ENCODE results near the gene GGT6. TPM values are rescaled to one million over a fixed set of nuclear protein-coding genes. Genes with fewer than 3 reads are reported as not detected.

The GGT6 gene
- total and polyA plus RNA-seq, 5 donors from 2014 or later = not detected

GRCh38 chr17:4572131-4572530 lies 11.8 kb upstream of the GGT6 start:
- Histone ChIP-seq H3K4me3 (ENCODE audit: low read depth, low read length) (no peak overlapping the region), H3K4me1 (ENCODE audit: control insufficient read depth, insufficient read depth, low read length, poor library complexity, severe bottlenecking) (peaks cover 3% of the 10 kb centered on the region), H3K27me3 (ENCODE audit: control insufficient read depth, insufficient read depth, low read length) (peaks cover 6% of the 10 kb centered on the region), H3K36me3 (ENCODE audit: control insufficient read depth, insufficient read depth, low read length) (no peaks in the 10 kb centered on the region), H3K27ac (ENCODE audit: insufficient read depth, low read length, poor library complexity, severe bottlenecking) (no peak overlapping the region), H3K9me3 (ENCODE audit: control insufficient read depth in 2 of 2, low read length in 2 of 2) (no peaks in the 10 kb centered on the region)
- Mint-ChIP-seq H3K36me3 (no peaks in the 10 kb centered on the region), H3K4me3 (no peak overlapping the region), H3K27me3 (peaks cover 4% of the 10 kb centered on the region), H3K4me1 (peaks cover 0 to 4% (median 0%) of the 10 kb centered on the region in 4 donors), H3K27ac (no peak overlapping the region), H3K9me3 (no peaks in the 10 kb centered on the region)
- no peak for DNase-seq
- no peak for ATAC-seq (ENCODE audit: low read depth in 2 of 2)

DNA sequence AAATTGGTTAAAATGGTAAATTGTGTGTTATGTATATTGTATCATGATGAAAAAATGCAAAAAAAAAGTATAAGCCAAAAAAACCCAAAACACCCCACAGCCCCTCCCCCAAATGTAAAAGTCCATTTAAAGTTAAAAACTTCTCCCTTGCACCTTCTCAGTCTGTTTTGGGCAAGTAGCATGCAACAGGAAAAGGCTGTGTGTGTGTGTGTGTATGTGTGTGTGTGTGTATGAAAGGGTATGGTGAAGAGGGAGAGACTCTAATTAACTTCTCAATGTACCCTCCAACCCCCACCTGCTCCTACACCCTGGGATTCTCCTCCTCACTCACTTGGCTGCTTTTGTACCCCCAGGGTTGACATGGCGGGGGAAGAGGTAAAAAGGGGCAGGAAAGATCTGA lies 9.2 kb upstream of the GGT6 start:
- no peaks in the 10 kb centered on the region for H3K36me3 ChIP-seq (ENCODE audit: control insufficient read depth, insufficient read depth, low read length)
- H3K4me1 ChIP-seq (ENCODE audit: control insufficient read depth, insufficient read depth, low read length, poor library complexity, severe bottlenecking) = peaks cover 3% of the 10 kb centered on the region
- no peak overlapping the region for H3K27ac ChIP-seq (ENCODE audit: insufficient read depth, low read length, poor library complexity, severe bottlenecking)
- Mint-ChIP-seq H3K36me3 (no peaks in the 10 kb centered on the region), H3K27me3 (peaks cover 17% of the 10 kb centered on the region), H3K9me3 (no peaks in the 10 kb centered on the region), H3K4me1 (peaks cover 6 to 14% (median 9%) of the 10 kb centered on the region in 4 donors), H3K4me3 (peak overlapping the region in 1 of 4 donors; percentile 12), H3K27ac (no peak overlapping the region)
- no peaks in the 10 kb centered on the region for H3K9me3 ChIP-seq (ENCODE audit: control insufficient read depth in 2 of 2, low read length in 2 of 2)
- H3K4me3 ChIP-seq (ENCODE audit: low read depth, low read length) = no peak overlapping the region
- DNase-seq = peak in 1 of 3 donors; percentile 26
- ATAC-seq (ENCODE audit: low read depth in 2 of 2) = no peak
- H3K27me3 ChIP-seq (ENCODE audit: control insufficient read depth, insufficient read depth, low read length) = peaks cover 6% of the 10 kb centered on the region

GRCh38 chr17:4566785-4567184 lies 6.4 kb upstream of the GGT6 start:
- no peak overlapping the region for H3K4me3 Mint-ChIP-seq
- Histone ChIP-seq H3K27ac (ENCODE audit: insufficient read depth, low read length, poor library complexity, severe bottlenecking) (no peak overlapping the region), H3K4me1 (ENCODE audit: control insufficient read depth, insufficient read depth, low read length, poor library complexity, severe bottlenecking) (peaks cover 8% of the 10 kb centered on the region), H3K27me3 (ENCODE audit: control insufficient read depth, insufficient read depth, low read length) (peaks cover 6% of the 10 kb centered on the region), H3K9me3 (ENCODE audit: control insufficient read depth in 2 of 2, low read length in 2 of 2) (no peaks in the 10 kb centered on the region), H3K4me3 (ENCODE audit: low read depth, low read length) (no peak overlapping the region), H3K36me3 (ENCODE audit: control insufficient read depth, insufficient read depth, low read length) (no peaks in the 10 kb centered on the region)
- no peaks in the 10 kb centered on the region for H3K9me3 Mint-ChIP-seq
- peak overlapping the region in 1 of 3 donors; percentile 21 for H3K27ac Mint-ChIP-seq
- peaks cover 17% of the 10 kb centered on the region for H3K27me3 Mint-ChIP-seq
- DNase-seq (peak in 1 of 3 donors; percentile 57), ATAC-seq (ENCODE audit: low read depth in 2 of 2) (peak in 1 of 2 donors; percentile 42)
- H3K36me3 Mint-ChIP-seq = no peaks in the 10 kb centered on the region
- H3K4me1 Mint-ChIP-seq = peaks cover 6 to 33% (median 18%) of the 10 kb centered on the region in 4 donors

DNA sequence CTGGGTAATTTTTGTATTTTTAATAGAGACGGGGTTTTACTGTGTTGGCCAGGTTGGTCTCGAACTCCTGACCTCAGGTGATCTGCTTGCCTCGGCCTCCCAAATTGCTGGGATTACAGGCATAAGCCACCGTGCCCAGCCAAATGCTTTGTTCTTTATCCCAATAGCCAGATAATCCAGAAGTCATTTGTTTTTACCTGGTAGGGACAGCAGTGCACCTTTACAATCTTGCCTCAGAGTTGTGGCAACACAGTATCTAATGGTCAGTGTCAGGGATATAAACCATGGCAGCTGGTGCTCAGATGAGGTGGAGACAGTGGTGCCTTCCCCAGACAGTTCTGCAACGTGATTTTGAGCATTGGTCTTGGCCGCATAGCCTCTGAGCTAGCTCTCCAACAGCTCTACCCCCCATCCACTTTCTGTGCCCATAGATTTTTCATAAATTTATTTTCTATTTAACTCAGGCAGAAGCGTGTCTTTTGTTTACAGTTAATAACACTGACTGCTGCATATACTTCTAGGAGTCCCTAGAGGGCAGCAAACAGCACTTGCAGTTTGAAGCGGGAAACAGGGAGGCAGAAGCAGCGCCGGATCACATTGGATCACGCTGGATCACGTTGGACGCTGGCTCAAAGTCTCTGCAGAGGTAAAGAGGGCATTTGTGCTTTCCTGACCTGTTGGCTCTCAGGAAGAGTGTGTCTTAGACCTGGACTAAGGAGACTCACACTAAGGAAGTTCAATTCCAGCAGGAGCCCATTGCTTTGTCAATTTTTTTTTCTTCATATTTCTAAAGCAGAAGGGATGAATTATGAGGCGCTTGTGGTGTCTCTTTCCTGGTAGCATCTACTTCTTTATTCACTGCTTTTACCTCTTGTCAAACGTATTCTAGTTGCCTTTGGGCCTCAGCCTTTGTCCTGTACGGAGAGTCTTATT lies 5.1 kb upstream of the GGT6 start:
- DNase-seq (peak; percentile 35 to 76 (median 51)), ATAC-seq (ENCODE audit: low read depth in 2 of 2) (peak; percentile 58 to 69)
- no peak overlapping the region for H3K27ac Mint-ChIP-seq
- Histone ChIP-seq H3K27ac (ENCODE audit: insufficient read depth, low read length, poor library complexity, severe bottlenecking) (no peak overlapping the region), H3K36me3 (ENCODE audit: control insufficient read depth, insufficient read depth, low read length) (no peaks in the 10 kb centered on the region), H3K4me3 (ENCODE audit: low read depth, low read length) (peak overlapping the region; percentile 37), H3K27me3 (ENCODE audit: control insufficient read depth, insufficient read depth, low read length) (no peaks in the 10 kb centered on the region), H3K4me1 (ENCODE audit: control insufficient read depth, insufficient read depth, low read length, poor library complexity, severe bottlenecking) (peaks cover 8% of the 10 kb centered on the region), H3K9me3 (ENCODE audit: control insufficient read depth in 2 of 2, low read length in 2 of 2) (no peaks in the 10 kb centered on the region)
- no peaks in the 10 kb centered on the region for H3K9me3 Mint-ChIP-seq
- peaks cover 6 to 34% (median 19%) of the 10 kb centered on the region in 4 donors for H3K4me1 Mint-ChIP-seq
- no peaks in the 10 kb centered on the region for H3K36me3 Mint-ChIP-seq
- peak overlapping the region in 2 of 4 donors; percentile 41 to 53 for H3K4me3 Mint-ChIP-seq
- peaks cover 17% of the 10 kb centered on the region for H3K27me3 Mint-ChIP-seq

GRCh38 chr17:4562015-4562969 lies 1.9 kb upstream of the GGT6 start:
- H3K9me3 ChIP-seq (ENCODE audit: control insufficient read depth in 2 of 2, low read length in 2 of 2) = no peaks in the 10 kb centered on the region
- peak overlapping the region; percentile 17 to 84 (median 59) for H3K27ac Mint-ChIP-seq
- H3K36me3 ChIP-seq (ENCODE audit: control insufficient read depth, insufficient read depth, low read length) = no peaks in the 10 kb centered on the region
- H3K4me1 Mint-ChIP-seq = peaks cover 6 to 34% (median 19%) of the 10 kb centered on the region in 4 donors
- no peak overlapping the region for H3K27ac ChIP-seq (ENCODE audit: insufficient read depth, low read length, poor library complexity, severe bottlenecking)
- H3K27me3 Mint-ChIP-seq = peaks cover 14% of the 10 kb centered on the region
- ATAC-seq (ENCODE audit: low read depth in 2 of 2) (no peak), DNase-seq (peak in 1 of 3 donors; percentile 16)
- peak overlapping the region in 1 of 4 donors; percentile 15 for H3K4me3 Mint-ChIP-seq
- no peaks in the 10 kb centered on the region for H3K36me3 Mint-ChIP-seq
- H3K4me1 ChIP-seq (ENCODE audit: control insufficient read depth, insufficient read depth, low read length, poor library complexity, severe bottlenecking) = peaks cover 8% of the 10 kb centered on the region
- peak overlapping the region; percentile 23 for H3K4me3 ChIP-seq (ENCODE audit: low read depth, low read length)
- H3K9me3 Mint-ChIP-seq = no peaks in the 10 kb centered on the region
- H3K27me3 ChIP-seq (ENCODE audit: control insufficient read depth, insufficient read depth, low read length) = no peaks in the 10 kb centered on the region

DNA sequence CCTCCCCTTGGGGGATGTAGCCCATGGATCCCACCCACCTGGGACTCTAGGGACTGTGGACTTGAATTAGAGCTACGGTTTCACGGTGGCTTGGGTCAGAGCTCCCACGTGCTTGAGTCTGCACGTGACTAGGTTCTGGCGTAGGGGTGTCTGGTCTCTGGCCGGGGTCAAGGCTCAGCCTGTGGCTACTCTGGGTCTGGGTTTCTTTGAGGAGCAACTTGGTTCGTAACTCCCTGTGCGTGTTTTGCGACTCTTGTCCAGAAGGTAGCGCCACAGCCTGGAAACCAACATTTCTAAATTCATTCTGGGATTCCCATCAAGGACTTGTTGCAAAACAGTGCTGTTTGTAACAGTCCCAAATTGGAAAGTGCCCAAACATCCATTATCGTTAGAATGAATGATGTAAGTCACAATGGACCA lies 470 bp upstream of the GGT6 start:
- H3K9me3 ChIP-seq (ENCODE audit: control insufficient read depth in 2 of 2, low read length in 2 of 2) = no peaks in the 10 kb centered on the region
- no peaks in the 10 kb centered on the region for H3K36me3 ChIP-seq (ENCODE audit: control insufficient read depth, insufficient read depth, low read length)
- H3K36me3 Mint-ChIP-seq = no peaks in the 10 kb centered on the region
- peak overlapping the region in 1 of 4 donors; percentile 51 for H3K4me3 Mint-ChIP-seq
- H3K27ac Mint-ChIP-seq = no peak overlapping the region
- no peaks in the 10 kb centered on the region for H3K9me3 Mint-ChIP-seq
- peaks cover 6% of the 10 kb centered on the region for H3K27me3 Mint-ChIP-seq
- no peak overlapping the region for H3K4me3 ChIP-seq (ENCODE audit: low read depth, low read length)
- peaks cover 6 to 33% (median 23%) of the 10 kb centered on the region in 4 donors for H3K4me1 Mint-ChIP-seq
- ATAC-seq (ENCODE audit: low read depth in 2 of 2) (no peak), DNase-seq (no peak)
- H3K4me1 ChIP-seq (ENCODE audit: control insufficient read depth, insufficient read depth, low read length, poor library complexity, severe bottlenecking) = peaks cover 12% of the 10 kb centered on the region
- H3K27ac ChIP-seq (ENCODE audit: insufficient read depth, low read length, poor library complexity, severe bottlenecking) = no peak overlapping the region
- no peaks in the 10 kb centered on the region for H3K27me3 ChIP-seq (ENCODE audit: control insufficient read depth, insufficient read depth, low read length)

GRCh38 chr17:4559966-4560365 lies 411 bp downstream of the GGT6 start:
- Histone ChIP-seq H3K4me3 (ENCODE audit: low read depth, low read length) (no peak overlapping the region), H3K27me3 (ENCODE audit: control insufficient read depth, insufficient read depth, low read length) (no peaks in the 10 kb centered on the region), H3K4me1 (ENCODE audit: control insufficient read depth, insufficient read depth, low read length, poor library complexity, severe bottlenecking) (peaks cover 17% of the 10 kb centered on the region), H3K36me3 (ENCODE audit: control insufficient read depth, insufficient read depth, low read length) (no peaks in the 10 kb centered on the region), H3K27ac (ENCODE audit: insufficient read depth, low read length, poor library complexity, severe bottlenecking) (no peak overlapping the region), H3K9me3 (ENCODE audit: control insufficient read depth in 2 of 2, low read length in 2 of 2) (no peaks in the 10 kb centered on the region)
- Mint-ChIP-seq H3K27me3 (no peaks in the 10 kb centered on the region), H3K9me3 (no peaks in the 10 kb centered on the region), H3K27ac (no peak overlapping the region), H3K4me3 (no peak overlapping the region), H3K4me1 (peaks cover 7 to 35% (median 24%) of the 10 kb centered on the region in 4 donors), H3K36me3 (no peaks in the 10 kb centered on the region)
- DNase-seq (no peak), ATAC-seq (ENCODE audit: low read depth in 2 of 2) (no peak)
